Endothelial cell of umbilical vein (primary cell): ENCODE data around the gene DEGS2.

Source experiments
- EZH2 ChIP-seq: IDR thresholded peaks from 2 replicates; pipeline ENCODE4 v1.6.1; 2012; ENCODE audit warnings: borderline replicate concordance, low read depth, mild to moderate bottlenecking, moderate library complexity, low read length, inconsistent platforms; ENCODE audit not compliant: severe bottlenecking
- POLR2A ChIP-seq: IDR thresholded peaks from 2 replicates; pipeline ENCODE4 v1.6.1; 2012; ENCODE audit warnings: low read depth, mild to moderate bottlenecking, control low read depth, low read length
- TF ChIP-seq, protein P1 (sequence below), 2 donors: IDR thresholded peaks; 1 replicate in 1 of 2; 2 replicates in 1 of 2; pipeline ENCODE4 v1.5.1; 2011; ENCODE audit warnings: low read length in 2 of 2, mild to moderate bottlenecking in 2 of 2, moderate library complexity in 2 of 2, control low read depth in 1 of 2, inconsistent platforms in 1 of 2, low read depth in 1 of 2; ENCODE audit not compliant: insufficient read depth in 1 of 2; ENCODE audit errors: extremely low read depth in 1 of 2
- TF ChIP-seq, protein P2 (sequence below): IDR thresholded peaks from 2 replicates; pipeline ENCODE4 v1.6.1; 2011; ENCODE audit not compliant: insufficient read depth, insufficient read length

DNA sequence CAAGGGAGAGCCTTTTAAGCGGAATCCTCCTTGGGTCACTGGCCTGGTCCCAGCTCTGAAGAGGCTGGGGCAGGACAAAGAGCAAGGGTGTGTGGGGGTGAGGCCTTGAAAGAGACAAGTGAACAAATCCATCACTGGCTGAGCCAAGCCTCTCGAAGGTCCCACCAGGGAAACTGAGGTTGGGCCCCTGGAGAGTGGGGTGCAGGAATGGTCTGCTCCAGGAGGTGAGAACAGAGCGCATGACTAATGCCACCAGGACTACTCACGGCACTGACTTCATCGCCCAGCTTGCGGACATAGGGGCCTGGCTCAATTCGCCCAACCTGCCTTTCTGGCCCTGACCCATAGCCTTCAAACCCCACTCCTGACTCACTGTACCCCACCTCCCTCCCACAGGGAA, 19.2 kb upstream of the DEGS2 start:
- TF ChIP-seq, protein P1, sequence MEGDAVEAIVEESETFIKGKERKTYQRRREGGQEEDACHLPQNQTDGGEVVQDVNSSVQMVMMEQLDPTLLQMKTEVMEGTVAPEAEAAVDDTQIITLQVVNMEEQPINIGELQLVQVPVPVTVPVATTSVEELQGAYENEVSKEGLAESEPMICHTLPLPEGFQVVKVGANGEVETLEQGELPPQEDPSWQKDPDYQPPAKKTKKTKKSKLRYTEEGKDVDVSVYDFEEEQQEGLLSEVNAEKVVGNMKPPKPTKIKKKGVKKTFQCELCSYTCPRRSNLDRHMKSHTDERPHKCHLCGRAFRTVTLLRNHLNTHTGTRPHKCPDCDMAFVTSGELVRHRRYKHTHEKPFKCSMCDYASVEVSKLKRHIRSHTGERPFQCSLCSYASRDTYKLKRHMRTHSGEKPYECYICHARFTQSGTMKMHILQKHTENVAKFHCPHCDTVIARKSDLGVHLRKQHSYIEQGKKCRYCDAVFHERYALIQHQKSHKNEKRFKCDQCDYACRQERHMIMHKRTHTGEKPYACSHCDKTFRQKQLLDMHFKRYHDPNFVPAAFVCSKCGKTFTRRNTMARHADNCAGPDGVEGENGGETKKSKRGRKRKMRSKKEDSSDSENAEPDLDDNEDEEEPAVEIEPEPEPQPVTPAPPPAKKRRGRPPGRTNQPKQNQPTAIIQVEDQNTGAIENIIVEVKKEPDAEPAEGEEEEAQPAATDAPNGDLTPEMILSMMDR (IDR thresholded peaks at IDR 0.05; ENCODE audit: extremely low read depth in 1 of 2, insufficient read depth in 1 of 2, low read depth in 1 of 2, low read length in 2 of 2), result no peak
- TF ChIP-seq POLR2A (no peak), EZH2 (no peak)
- TF ChIP-seq, protein P2, sequence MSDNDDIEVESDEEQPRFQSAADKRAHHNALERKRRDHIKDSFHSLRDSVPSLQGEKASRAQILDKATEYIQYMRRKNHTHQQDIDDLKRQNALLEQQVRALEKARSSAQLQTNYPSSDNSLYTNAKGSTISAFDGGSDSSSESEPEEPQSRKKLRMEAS, result no peak
